COLO668 (cell line): ENCODE measurements around the gene PDIA2.
"Not testable (repeated sequence)": the region's sequence is repeated elsewhere in the genome, so short reads cannot be mapped to it uniquely, and the experiment has no call there.

Experiments
- DNase-seq: peaks from one replicate; lab custom pipeline; 2025; ENCODE audit not compliant: unreplicated experiment; lab: John Stamatoyannopoulos, UW

Gene PDIA2

GRCh38 chr16:283033-283805 is at the start of gene PDIA2:
PDIA2 (plus strand) TSS chr16:283164; CDS start chr16:283170, 6 bp downstream.
- no peak for DNase-seq

- DNase-seq: peak; percentile 98
Measured at GRCh38 chr16:234468-235305, 48.3 kb upstream of the PDIA2 start, which contains the start of gene FAM234A. FAM234A (plus strand) TSS chr16:234821; CDS start chr16:254414, 19,593 bp downstream.

GRCh38 chr16:239948-240277 is 43.1 kb upstream of the PDIA2 start:
- DNase-seq: no peak

- DNase-seq: no peak
Measured at GRCh38 chr16:240559-240958, 42.4 kb upstream of the PDIA2 start.

GRCh38 chr16:242281-242680 is 40.7 kb upstream of the PDIA2 start:
- no peak for DNase-seq

- no peak for DNase-seq
Measured at GRCh38 chr16:243348-243747, 39.6 kb upstream of the PDIA2 start.

- no peak for DNase-seq
Measured at GRCh38 chr16:245105-245504, 37.9 kb upstream of the PDIA2 start.

GRCh38 chr16:247027-247426 is 35.9 kb upstream of the PDIA2 start:
- DNase-seq: no peak

- DNase-seq: no peak
Measured at GRCh38 chr16:249431-249830, 33.5 kb upstream of the PDIA2 start.

GRCh38 chr16:252366-253337 is 30.3 kb upstream of the PDIA2 start:
- DNase-seq: no peak

- DNase-seq: no peak
Measured at GRCh38 chr16:253833-254232, 29.1 kb upstream of the PDIA2 start.

GRCh38 chr16:254461-254860 is 28.5 kb upstream of the PDIA2 start:
- DNase-seq: no peak

- DNase-seq: no peak
Measured at GRCh38 chr16:255183-255582, 27.8 kb upstream of the PDIA2 start.

- DNase-seq: not testable (repeated sequence)
Measured at GRCh38 chr16:258091-258490, 24.9 kb upstream of the PDIA2 start.

GRCh38 chr16:259226-259625 is 23.7 kb upstream of the PDIA2 start:
- no peak for DNase-seq

GRCh38 chr16:259814-260253 is 23.1 kb upstream of the PDIA2 start:
- DNase-seq: no peak

- DNase-seq: no peak
Measured at GRCh38 chr16:260326-260725, 22.6 kb upstream of the PDIA2 start.

- DNase-seq: no peak
Measured at GRCh38 chr16:261031-261691, 21.8 kb upstream of the PDIA2 start.

- DNase-seq: no peak
Measured at GRCh38 chr16:262121-262745, 20.7 kb upstream of the PDIA2 start.

GRCh38 chr16:263182-263774 is 19.7 kb upstream of the PDIA2 start:
- DNase-seq: no peak
